ENCODE data around the gene NCOA1. TPM values are rescaled to one million over a fixed set of nuclear protein-coding genes. Genes with fewer than 3 reads are reported as not detected.

Gene NCOA1
- total and polyA plus RNA-seq, 2 of the 4 experiments (the other 2 are of a cell fraction) = 6.7 to 11.3 TPM

- no peak overlapping the region for H3K23ac ChIP-seq (ENCODE audit: low read depth, low read length)
- no peak overlapping the region for H3K4me3 ChIP-seq (ENCODE audit: insufficient read depth, low read depth, low read length)
- ATAC-seq (ENCODE audit: low read depth) (no peak), DNase-seq (no peak)
- H3K4ac ChIP-seq (ENCODE audit: low read depth, low read length) = no peak overlapping the region
- H4K5ac ChIP-seq (ENCODE audit: low read depth, low read length) = no peak overlapping the region
- no peak overlapping the region for H4K8ac ChIP-seq (ENCODE audit: low read depth in 2 of 2, low read length in 2 of 2)
- no peak overlapping the region for H3K9ac ChIP-seq (ENCODE audit: low read depth, low read length)
- H2AK5ac ChIP-seq (ENCODE audit: low read depth, low read length) = no peak overlapping the region
- 0 out of 2 replicates have a peak, but pooled peaks cover 2% of the 10 kb centered on the region for H3K4me1 ChIP-seq (ENCODE audit: control insufficient read depth, insufficient read depth, low read length)
- no TSS peak for BruUV-seq (replicated peaks)
- H2BK5ac ChIP-seq (ENCODE audit: low read depth, low read length, poor library complexity, severe bottlenecking) = no peak overlapping the region
- no peaks in the 10 kb centered on the region for H3K9me1 ChIP-seq (ENCODE audit: insufficient read depth, low read length)
- in situ Hi-C loops (cut with MboI; ENCODE audit: low sequenced_read_pairs) (no loop called here), intact Hi-C loops (cut with micrococcal nuclease) (no loop called here), dilution Hi-C loops (cut with HindIII; ENCODE audit: low sequenced_read_pairs, unreplicated experiment) (no loop called here)
- no peak overlapping the region for H2BK20ac ChIP-seq (ENCODE audit: low read depth, low read length)
- H4K91ac ChIP-seq (ENCODE audit: insufficient read depth, low read depth, low read length) = no peak overlapping the region
- H2BK15ac ChIP-seq (ENCODE audit: low read depth, low read length) = no peak overlapping the region
- H3K4me2 ChIP-seq (ENCODE audit: low read depth, low read length) = no peak overlapping the region
- H3K18ac ChIP-seq (ENCODE audit: low read depth, low read length) = no peak overlapping the region
- H3K56ac ChIP-seq (ENCODE audit: extremely low read depth, insufficient read depth, low read length) = no peak overlapping the region
- no peak for TF ChIP-seq RCOR1 (IDR thresholded peaks at IDR 0.05; ENCODE audit: insufficient replicate concordance, low read length)
- no peak for TF ChIP-seq MAZ (IDR thresholded peaks at IDR 0.05; ENCODE audit: borderline replicate concordance, low read depth, low read length)
- no peak for TF ChIP-seq NFE2L2 (IDR thresholded peaks at IDR 0.05; ENCODE audit: low read depth, low read length)
- TF ChIP-seq MXI1 (IDR thresholded peaks at IDR 0.05; ENCODE audit: borderline replicate concordance, low read depth, low read length) = no peak
- no peak for TF ChIP-seq ELK1 (IDR thresholded peaks at IDR 0.05; ENCODE audit: borderline replicate concordance, low read depth, low read length)
- TF ChIP-seq RAD21 (IDR thresholded peaks at IDR 0.05; ENCODE audit: low read length) = no peak
- TF ChIP-seq MAFK (IDR thresholded peaks at IDR 0.05; ENCODE audit: low read depth, low read length) = no peak
- no peak for TF ChIP-seq BHLHE40 (IDR thresholded peaks at IDR 0.05; ENCODE audit: low read depth, low read length)
- TF ChIP-seq USF2 (IDR thresholded peaks at IDR 0.05; ENCODE audit: low read depth, low read length) = no peak
- TF ChIP-seq CEBPB (IDR thresholded peaks at IDR 0.05; ENCODE audit: low read depth, low read length) = no peak
- TF ChIP-seq POLR2A (IDR thresholded peaks at IDR 0.05; ENCODE audit: low read depth, low read length) = no peak
- TF ChIP-seq RFX5 (IDR thresholded peaks at IDR 0.05; ENCODE audit: low read depth, low read length) = no peak
- H3K36me3 ChIP-seq (ENCODE audit: control insufficient read depth, insufficient read depth, low read length) = no peaks in the 10 kb centered on the region
- H3K9me3 ChIP-seq (ENCODE audit: control insufficient read depth, insufficient read depth, low read length) = no peaks in the 10 kb centered on the region
- ChIA-PET CTCF (interaction anchor here (1.3 kb wide), 1 partner anchor 9 kb away, joined by 5 read pairs; no protein-coding TSS in a partner anchor), POLR2A (ENCODE audit: unreplicated experiment) (no interaction called here)
- peaks cover 18% of the 10 kb centered on the region; the same call in 1 of the 2 replicates for H4K20me1 ChIP-seq (ENCODE audit: insufficient read depth, low read length)
- H3K27me3 ChIP-seq (ENCODE audit: control insufficient read depth, insufficient read depth, low read length) = no peaks in the 10 kb centered on the region
- no peak overlapping the region for H2BK120ac ChIP-seq (ENCODE audit: low read depth, low read length)
- H3K27ac ChIP-seq (ENCODE audit: insufficient read depth, low read length) = no peak overlapping the region
- no peak overlapping the region for H3K14ac ChIP-seq (replicated peaks; ENCODE audit: low read depth, low read length)
- no peak overlapping the region for H2AK9ac ChIP-seq (replicated peaks; ENCODE audit: low read depth, low read length, poor library complexity)
- peaks cover 28 to 34% of the 10 kb centered on the region in 2 experiments for H3K79me1 ChIP-seq (ENCODE audit: low read depth in 1 of 2, low read length in 2 of 2)
- no peak overlapping the region for H2AFZ ChIP-seq (replicated peaks; ENCODE audit: low read length, poor library complexity)
Observed at GRCh38 chr2:24497685-24498084, 6.6 kb downstream of the NCOA1 start.

Measured in IMR-90 (cell line).